ENCODE data around the gene CLCN1.

- TF ChIP-seq CTCF (IDR thresholded peaks at IDR 0.05) (no peak), POLR2AphosphoS5 (IDR thresholded peaks at IDR 0.05; ENCODE audit: insufficient read depth in 1 of 2, low read depth in 1 of 2) (no peak), POLR2A (IDR thresholded peaks at IDR 0.05) (no peak)
These were observed 13.7 kb downstream of the CLCN1 start for GRCh38 chr7:143329471-143330170.

Data from vagina (tissue), 2 donors.